ENCODE results near the gene COL15A1.

Gene COL15A1

GRCh38 chr9:99040911-99041582, 97.3 kb downstream of the COL15A1 start:
- peak in 1 of 2 donors; percentile 70 for DNase-seq

DNA sequence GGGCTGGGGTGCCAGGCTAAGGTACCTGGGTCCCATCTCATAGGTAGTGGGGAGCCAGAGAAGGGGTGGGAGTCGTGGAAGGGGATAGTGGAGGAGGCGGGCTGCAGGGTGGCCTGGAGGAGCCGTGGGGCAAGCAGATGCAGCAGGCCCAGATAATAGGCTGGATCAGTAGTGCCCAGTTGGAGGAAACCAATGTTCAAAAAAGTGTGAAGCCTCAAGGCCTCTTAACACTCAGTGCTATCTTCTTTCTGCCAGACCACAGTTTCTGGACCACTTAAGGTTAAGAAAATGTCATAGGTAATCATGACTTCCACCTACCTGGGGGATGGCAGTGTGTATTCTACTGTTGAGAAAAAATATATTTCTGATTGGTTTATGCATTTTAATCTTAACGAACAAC, 97.9 kb downstream of the COL15A1 start:
- no peak for DNase-seq

DNA sequence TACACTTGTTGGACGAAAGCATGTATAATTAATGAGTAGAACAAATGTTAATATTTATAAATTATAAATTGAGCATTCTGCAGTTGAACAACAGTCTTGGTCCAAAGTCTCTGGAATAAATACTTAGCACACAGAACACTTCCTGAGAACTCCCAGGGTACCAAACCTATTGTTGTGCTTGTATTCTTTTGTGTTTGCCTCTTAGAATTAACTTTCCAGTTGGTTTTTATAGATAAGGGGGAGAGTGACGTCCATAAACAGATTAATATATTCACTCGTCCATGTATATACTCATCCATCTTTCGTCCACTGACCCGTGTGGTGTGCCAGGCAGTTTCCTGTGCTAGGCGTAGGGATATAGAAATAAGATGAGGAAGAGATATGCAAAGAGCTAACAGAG, 98.9 kb downstream of the COL15A1 start:
- DNase-seq = no peak

DNA sequence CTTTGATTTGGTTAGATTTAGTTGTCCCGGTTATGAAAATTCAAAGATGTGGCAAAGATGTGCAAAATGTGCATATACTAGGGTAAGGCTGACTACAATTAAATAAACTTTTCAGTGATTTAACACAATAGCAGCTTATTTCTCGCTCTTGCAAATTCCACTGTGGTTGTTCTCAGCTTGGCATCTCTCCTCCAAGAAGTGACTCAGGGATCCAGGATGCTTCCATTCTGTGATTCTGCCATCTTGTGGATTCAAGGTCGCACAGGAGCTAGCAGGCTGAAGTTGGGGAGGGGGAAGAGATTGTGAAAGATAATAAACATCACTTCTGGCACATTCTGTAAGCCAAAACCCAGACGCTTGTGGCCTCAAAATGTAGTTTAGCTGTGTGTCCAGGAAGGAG, 101.1 kb downstream of the COL15A1 start:
- no peak for DNase-seq

DNA sequence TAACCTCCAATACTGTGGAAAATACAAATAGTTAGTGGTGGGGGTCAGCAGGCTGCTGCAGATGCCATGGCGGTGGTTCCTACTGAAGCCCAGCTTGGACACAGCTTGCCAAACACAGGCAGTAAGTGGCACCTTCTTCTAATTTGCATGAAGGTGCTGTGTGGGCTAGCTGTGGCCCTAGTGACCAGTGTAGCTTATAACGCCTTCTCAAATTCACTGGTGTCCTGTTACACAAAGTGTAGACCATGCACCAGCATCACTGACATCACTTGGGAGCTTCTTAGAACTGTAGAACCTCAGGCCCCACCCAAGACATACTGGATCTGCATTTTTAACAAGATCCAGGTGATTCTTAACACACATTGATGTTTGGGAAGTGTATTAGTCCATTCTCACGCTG, 102.4 kb downstream of the COL15A1 start:
- DNase-seq = no peak

- no peak for DNase-seq
These were observed 102.9 kb downstream of the COL15A1 start for GRCh38 chr9:99046542-99047071.

GRCh38 chr9:99049228-99049627, 105.5 kb downstream of the COL15A1 start:
- DNase-seq = no peak

DNA sequence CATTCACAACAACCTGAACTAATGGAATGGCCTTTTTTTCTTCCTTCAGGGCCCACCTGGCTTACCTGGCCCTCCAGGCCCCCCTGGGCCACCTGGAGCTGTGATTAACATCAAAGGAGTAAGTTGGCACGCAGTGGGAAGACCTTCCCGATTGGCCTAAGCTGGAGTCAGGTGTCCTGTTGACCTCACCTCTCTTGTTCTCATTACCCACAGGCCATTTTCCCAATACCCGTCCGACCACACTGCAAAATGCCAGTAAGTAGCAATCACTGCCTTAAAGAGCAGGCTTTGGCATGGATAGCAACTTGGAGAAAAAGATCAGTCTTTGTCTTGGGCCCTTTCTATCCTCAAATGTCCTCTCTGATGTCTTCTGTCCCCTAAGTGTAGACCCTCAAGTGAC, 105.9 kb downstream of the COL15A1 start:
- no peak for DNase-seq

DNA sequence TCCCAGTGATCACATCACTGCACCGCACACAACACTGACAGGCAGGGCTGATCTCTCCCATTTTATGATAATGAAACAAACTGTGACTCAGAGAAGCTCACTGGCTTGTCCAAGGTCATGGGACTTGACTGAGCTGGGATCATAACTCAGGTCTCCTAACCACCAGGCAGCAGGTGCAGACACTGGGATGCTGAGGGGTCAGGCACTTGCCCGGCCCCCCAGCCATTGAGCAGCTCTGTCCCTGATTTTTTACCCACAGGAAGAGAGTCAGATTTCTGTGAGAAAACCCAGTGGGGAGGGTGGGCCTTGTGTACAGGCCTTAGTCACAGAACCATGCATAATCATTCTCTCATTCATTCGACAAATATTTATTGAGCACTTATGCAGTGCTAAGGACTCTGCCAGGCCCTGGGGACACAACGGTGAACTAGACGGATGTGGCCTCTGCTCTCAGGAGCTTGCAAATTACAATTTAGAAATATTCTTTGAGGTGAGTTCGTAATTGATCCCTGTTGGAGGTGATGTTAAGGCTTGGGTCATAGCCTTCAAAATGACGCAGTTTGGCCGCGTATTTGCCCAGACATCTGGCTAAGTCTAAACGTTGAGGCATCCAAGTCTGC, 106.7 kb downstream of the COL15A1 start:
- no peak for DNase-seq

- DNase-seq = no peak
These were observed 107.2 kb downstream of the COL15A1 start for GRCh38 chr9:99050924-99051323.

DNA sequence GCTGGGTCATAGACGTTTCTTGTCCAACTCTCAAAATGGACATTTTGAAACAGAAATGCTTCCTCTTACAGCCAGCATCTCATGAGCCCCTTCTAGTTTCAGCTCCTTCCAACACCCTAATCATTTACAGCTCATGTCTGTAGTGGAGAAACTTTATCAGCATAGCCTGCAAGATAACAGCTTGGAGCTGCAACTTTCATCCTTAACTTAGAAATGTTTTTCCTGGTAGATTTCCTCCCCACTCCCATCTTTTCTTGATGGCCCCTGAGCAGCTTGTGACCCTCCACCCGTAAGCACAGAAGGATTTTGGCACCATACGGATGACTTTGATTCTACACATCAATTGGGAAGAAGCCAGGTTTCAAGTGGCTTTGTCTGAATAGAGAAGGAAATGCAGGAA, 107.7 kb downstream of the COL15A1 start:
- no peak for DNase-seq

DNA sequence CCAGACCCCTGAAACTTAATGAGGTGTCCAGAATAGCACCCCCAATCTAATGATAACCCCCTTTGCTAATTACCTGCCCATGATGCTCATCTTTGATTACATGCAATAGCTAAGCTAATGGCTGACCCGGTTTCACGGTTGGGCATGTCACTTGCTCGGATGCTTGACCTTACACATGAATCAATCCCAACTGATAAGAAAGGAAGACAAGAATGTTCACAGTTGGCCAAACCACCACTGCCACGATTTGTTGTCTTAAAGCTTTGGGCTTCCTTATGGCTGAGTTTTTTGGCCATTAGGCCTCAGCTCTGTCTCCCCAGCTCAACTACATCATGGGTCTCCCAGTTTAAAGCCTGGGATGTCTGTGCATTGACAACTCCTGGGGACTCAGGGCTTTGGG, 108.1 kb downstream of the COL15A1 start:
- no peak for DNase-seq

- DNase-seq = peak in 1 of 2 donors; percentile 80
These were observed 109.4 kb downstream of the COL15A1 start for GRCh38 chr9:99052815-99053715.

- no peak for DNase-seq
These were observed 110.9 kb downstream of the COL15A1 start for GRCh38 chr9:99054581-99054980.

DNA sequence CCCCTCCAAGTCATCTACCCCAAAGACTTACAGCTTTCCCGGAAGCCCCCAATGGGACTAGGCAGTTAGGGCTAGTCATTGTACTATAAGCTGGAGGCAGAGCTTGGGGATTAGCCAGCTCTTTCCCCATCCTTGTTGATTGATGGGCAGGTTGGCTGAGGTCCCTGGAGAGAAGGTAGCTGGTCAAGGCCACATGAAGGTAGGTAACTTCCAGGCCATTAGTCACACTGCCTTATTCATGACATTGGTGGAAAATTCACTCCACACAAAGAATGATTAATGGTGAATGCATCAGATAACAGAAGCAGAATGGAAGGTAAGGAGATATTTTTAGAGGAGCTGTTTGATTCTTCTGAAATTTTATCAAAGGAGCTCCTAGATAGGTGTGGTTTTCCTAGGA, 111.7 kb downstream of the COL15A1 start:
- DNase-seq = no peak

- DNase-seq = no peak
These were observed 112.5 kb downstream of the COL15A1 start for GRCh38 chr9:99056186-99056585.

DNA sequence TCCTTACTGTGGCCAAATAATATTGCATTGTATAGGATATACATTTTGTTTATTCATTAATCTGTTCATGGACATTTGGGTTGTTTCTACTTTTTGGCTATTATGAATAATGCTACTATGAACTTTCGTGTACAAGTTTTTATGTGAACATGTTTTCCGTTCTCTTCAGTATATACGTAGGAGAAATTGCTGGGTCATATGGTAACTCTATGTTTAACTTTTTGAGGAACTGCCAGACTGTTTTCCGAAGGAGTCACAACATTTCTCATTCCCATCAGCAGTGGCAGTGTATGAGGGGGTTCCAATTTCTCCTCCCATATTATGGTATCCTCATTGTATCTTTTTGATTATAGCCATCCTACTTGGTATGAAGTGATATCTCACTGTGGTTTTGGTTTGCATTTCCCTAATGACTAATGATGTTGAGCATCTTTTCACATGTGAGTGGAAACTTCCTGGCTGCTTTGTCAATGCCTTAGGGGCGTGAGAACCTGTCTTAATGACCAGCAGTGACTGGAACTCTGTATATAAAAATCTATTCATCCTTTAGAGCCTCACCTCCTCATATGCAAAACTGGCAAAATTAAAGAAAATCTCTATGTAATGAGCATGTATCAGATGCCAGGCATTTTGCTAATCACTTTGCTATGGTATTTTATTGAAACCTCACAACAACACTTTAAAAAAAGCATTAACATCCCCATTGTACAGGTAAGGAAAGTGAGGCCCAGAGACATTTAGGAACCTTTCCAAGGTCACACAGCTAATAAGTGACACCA, 113.4 kb downstream of the COL15A1 start:
- peak in 1 of 2 donors; percentile 45 for DNase-seq

DNA sequence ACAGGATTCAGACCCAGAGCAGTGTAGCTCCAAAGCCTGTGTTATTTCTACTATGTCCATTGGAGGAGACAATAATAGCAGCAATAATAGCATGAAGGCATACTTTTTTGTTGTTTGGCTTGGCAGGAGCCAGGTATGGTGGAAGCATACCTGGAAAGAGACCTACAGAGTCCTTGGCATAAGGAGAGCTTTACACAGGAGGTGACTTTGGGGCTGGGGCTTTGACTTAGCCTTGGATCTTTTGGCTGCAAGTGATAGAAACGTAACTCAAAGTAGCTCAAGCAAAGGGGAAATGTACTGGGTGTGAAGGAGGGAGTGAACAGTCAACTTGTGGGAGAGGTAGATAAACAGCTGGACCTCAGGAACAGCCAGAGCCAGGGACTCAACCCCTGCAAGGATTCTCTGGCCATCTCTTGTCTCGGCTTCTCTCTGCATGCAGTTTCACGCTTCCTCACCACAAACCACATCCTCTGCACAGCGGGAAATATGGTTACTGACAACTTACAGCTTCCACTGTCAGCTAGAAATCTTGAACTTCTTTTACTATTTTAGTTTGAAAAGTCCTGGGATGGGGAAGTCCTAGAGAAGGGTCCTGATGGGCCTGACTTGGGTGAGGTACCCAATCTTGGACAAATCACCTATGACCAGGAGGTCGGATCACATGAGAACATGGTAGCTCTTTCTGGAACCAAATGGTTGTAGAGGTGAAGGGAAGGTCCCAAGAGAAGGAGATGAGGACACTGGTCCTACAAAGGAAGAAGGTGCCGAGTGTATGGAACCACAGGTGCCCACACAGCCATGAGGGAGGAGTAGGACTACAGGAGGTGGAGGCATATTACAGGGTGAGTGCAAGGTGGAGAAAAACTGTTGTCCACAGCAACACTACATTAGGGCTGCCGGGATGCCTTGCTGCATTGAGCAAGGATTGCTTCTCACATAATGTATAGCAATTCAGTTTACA, 114.2 kb downstream of the COL15A1 start:
- peak; percentile 25 to 56 for DNase-seq

DNA sequence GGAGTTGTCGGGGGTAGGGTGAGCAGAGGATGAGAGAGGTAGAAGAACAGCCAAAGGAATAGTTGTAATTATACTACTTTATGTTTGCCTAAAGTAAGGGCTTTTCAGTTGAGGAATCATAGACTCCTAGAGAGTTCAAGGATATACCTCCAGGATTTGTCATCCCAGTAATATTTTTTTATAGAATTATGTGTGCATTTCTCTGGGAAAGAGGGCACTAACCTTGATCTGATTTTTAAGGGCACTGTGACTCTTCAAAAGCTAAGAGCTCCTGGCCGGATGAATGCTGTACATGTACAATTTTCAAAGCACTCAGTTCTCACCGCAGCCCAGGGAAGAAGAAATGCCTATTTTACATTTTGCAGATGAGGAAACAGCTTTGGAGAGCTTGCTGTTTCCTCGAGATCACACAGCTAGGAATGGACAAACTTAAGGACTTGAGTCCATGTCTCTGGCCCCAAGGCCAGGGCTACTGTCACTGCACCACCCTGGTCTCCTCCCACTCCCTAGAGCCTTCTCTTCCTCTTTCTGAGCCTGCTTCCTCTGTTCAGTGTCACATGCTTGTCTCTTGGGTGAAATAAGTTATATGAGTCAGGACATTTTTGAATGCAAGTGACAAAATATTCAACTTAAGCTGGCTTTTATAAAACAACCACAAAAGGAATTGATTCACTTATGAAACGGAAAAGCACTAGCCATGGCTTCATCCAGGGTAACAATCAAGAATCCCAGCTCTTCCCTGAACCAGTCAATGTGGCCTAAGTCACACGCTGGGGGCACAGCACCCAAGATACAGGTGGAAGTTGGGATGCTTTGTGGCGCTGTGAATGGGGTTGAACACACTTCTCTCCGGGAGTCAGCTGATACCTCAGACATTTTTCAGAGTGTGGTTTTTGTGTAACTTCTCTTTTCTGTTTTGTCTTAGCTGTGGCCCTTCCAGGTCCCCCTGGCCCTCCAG, 115.5 kb downstream of the COL15A1 start:
- DNase-seq = peak; percentile 34 to 93

GRCh38 chr9:99060621-99061020, 116.9 kb downstream of the COL15A1 start:
- no peak for DNase-seq
